Measurements from ENCODE around the gene CNTNAP2.

CNTNAP2 gene

GRCh38 chr7:148265896-148266295, 2149.3 kb downstream of the CNTNAP2 start:
- no peak overlapping the region for H3K27ac ChIP-seq (ENCODE audit: insufficient read depth, low read length, poor library complexity, severe bottlenecking)
- no peak overlapping the region for H3K4me3 ChIP-seq (ENCODE audit: insufficient read depth, low read depth, low read length, poor library complexity, severe bottlenecking)
- H3K9me3 ChIP-seq (ENCODE audit: control insufficient read depth, low read length) = no peaks in the 10 kb centered on the region
- H3K27me3 ChIP-seq (replicated peaks; ENCODE audit: control insufficient read depth, insufficient read depth, low read length, poor library complexity, severe bottlenecking) = no peaks in the 10 kb centered on the region
- DNase-seq = no peak
- H3K36me3 ChIP-seq (ENCODE audit: control insufficient read depth, insufficient read depth, low read length) = no peaks in the 10 kb centered on the region
- no peaks in the 10 kb centered on the region for H3K4me1 ChIP-seq (ENCODE audit: control insufficient read depth, insufficient read depth, low read length, poor library complexity, severe bottlenecking)

DNA sequence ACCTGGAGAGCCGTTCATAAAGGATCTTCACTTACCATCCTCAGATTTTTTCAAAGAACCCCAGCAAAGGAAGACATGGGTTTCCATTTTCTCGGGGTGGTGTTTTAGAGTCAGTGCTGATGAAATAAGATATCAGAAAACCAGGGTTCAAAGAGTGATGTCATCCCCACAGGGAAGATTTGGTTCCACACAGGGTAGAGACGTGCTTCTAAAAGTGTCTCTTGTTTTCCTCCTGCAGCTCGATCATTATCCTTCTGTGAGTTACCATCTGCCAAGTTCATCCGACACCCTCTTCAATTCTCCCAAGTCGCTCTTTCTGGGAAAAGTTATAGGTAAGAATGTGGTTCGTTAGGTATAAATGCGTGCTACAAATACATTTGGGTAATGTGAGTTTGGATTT, 2150.2 kb downstream of the CNTNAP2 start:
- Histone ChIP-seq H3K36me3 (ENCODE audit: control insufficient read depth, insufficient read depth, low read length) (no peaks in the 10 kb centered on the region), H3K27me3 (replicated peaks; ENCODE audit: control insufficient read depth, insufficient read depth, low read length, poor library complexity, severe bottlenecking) (no peaks in the 10 kb centered on the region), H3K4me1 (ENCODE audit: control insufficient read depth, insufficient read depth, low read length, poor library complexity, severe bottlenecking) (no peaks in the 10 kb centered on the region), H3K9me3 (ENCODE audit: control insufficient read depth, low read length) (no peaks in the 10 kb centered on the region), H3K27ac (ENCODE audit: insufficient read depth, low read length, poor library complexity, severe bottlenecking) (no peak overlapping the region), H3K4me3 (ENCODE audit: insufficient read depth, low read depth, low read length, poor library complexity, severe bottlenecking) (no peak overlapping the region)
- DNase-seq = no peak

DNA sequence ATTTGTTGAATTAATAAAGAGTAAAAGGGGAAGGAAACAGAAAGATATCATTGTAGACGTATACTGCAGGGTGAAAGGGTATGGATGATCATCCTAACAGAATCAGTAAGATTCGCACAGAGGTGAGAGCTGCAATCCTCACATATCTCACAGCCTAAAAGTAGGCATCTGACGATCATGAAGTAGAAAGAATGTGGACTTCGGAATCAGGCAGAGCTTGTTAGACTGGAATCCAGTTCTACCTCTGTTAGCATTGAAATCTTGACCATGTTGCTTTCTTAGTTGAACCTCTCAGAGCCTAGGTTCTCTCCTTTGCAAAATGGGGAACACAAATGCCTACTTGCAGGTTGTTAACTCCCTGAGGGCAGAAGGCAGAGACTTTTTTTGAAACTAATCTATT, 2154.0 kb downstream of the CNTNAP2 start:
- Histone ChIP-seq H3K4me3 (ENCODE audit: insufficient read depth, low read depth, low read length, poor library complexity, severe bottlenecking) (no peak overlapping the region), H3K27me3 (replicated peaks; ENCODE audit: control insufficient read depth, insufficient read depth, low read length, poor library complexity, severe bottlenecking) (peaks cover 5% of the 10 kb centered on the region), H3K9me3 (ENCODE audit: control insufficient read depth, low read length) (no peaks in the 10 kb centered on the region), H3K27ac (ENCODE audit: insufficient read depth, low read length, poor library complexity, severe bottlenecking) (no peak overlapping the region), H3K4me1 (ENCODE audit: control insufficient read depth, insufficient read depth, low read length, poor library complexity, severe bottlenecking) (no peaks in the 10 kb centered on the region), H3K36me3 (ENCODE audit: control insufficient read depth, insufficient read depth, low read length) (no peaks in the 10 kb centered on the region)
- DNase-seq = no peak

DNA sequence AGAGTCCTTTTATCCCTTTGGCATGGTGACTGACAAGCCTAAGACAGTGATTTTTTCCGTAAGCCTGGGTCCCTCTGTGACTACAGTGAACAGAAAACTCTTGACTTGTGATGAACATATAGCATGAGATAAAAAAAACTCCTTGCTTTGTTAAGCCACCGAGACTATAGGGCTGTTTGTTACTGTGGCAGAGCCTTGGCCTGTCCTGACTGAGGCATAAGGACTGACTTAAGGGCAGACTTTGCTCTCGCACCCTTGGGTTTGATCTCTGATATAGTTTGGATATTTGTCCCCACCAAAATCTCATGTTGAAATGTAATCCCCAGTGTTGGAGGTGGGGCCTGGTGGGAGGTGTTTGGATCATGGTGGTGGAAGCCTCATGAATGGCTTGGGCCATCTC, 2157.5 kb downstream of the CNTNAP2 start:
- Histone ChIP-seq H3K9me3 (ENCODE audit: control insufficient read depth, low read length) (no peaks in the 10 kb centered on the region), H3K36me3 (ENCODE audit: control insufficient read depth, insufficient read depth, low read length) (no peaks in the 10 kb centered on the region), H3K4me3 (ENCODE audit: insufficient read depth, low read depth, low read length, poor library complexity, severe bottlenecking) (no peak overlapping the region), H3K27me3 (replicated peaks; ENCODE audit: control insufficient read depth, insufficient read depth, low read length, poor library complexity, severe bottlenecking) (peaks cover 5% of the 10 kb centered on the region), H3K4me1 (ENCODE audit: control insufficient read depth, insufficient read depth, low read length, poor library complexity, severe bottlenecking) (no peaks in the 10 kb centered on the region), H3K27ac (ENCODE audit: insufficient read depth, low read length, poor library complexity, severe bottlenecking) (no peak overlapping the region)
- DNase-seq = no peak

GRCh38 chr7:148275359-148275890, 2158.8 kb downstream of the CNTNAP2 start:
- no peaks in the 10 kb centered on the region for H3K9me3 ChIP-seq (ENCODE audit: control insufficient read depth, low read length)
- no peaks in the 10 kb centered on the region for H3K36me3 ChIP-seq (ENCODE audit: control insufficient read depth, insufficient read depth, low read length)
- H3K27ac ChIP-seq (ENCODE audit: insufficient read depth, low read length, poor library complexity, severe bottlenecking) = no peak overlapping the region
- H3K27me3 ChIP-seq (replicated peaks; ENCODE audit: control insufficient read depth, insufficient read depth, low read length, poor library complexity, severe bottlenecking) = peaks cover 5% of the 10 kb centered on the region
- no peak for DNase-seq
- H3K4me1 ChIP-seq (ENCODE audit: control insufficient read depth, insufficient read depth, low read length, poor library complexity, severe bottlenecking) = no peaks in the 10 kb centered on the region
- no peak overlapping the region for H3K4me3 ChIP-seq (ENCODE audit: insufficient read depth, low read depth, low read length, poor library complexity, severe bottlenecking)

DNA sequence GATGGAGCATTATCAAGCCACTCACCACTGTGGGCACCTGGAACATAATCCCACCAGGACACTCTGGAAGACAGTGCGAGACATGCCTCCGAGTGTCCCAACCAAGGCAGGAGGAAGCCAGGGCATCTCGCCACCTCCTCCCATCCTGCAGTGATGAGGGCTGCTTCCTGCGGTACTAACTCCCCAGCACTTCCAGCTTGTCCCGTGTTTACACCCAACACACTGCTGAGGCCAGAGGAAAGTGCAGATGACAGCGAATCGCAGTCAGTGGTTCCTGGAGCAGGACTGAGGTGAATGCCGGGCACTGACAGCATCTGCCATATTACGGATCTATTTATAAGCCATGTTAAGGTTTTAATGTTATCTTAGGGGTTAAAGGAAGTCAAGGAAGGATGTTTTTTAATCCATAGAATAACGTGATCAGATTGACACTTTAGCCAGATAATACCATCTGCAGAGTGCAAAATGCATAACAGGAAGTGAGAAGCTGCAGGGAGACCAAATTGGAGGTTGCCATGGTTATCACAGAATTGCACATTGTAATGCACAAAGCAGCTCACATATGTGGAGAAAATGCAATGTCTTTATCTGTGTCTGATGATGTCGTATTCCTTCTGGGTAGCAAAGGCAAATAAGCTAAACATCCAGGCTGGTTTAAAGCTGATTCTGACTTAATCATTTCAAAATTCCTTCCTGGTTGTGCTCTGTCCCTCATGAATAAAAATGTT, 2159.9 kb downstream of the CNTNAP2 start:
- Histone ChIP-seq H3K27ac (ENCODE audit: insufficient read depth, low read length, poor library complexity, severe bottlenecking) (no peak overlapping the region), H3K4me3 (ENCODE audit: insufficient read depth, low read depth, low read length, poor library complexity, severe bottlenecking) (no peak overlapping the region), H3K36me3 (ENCODE audit: control insufficient read depth, insufficient read depth, low read length) (no peaks in the 10 kb centered on the region), H3K4me1 (ENCODE audit: control insufficient read depth, insufficient read depth, low read length, poor library complexity, severe bottlenecking) (no peaks in the 10 kb centered on the region), H3K9me3 (ENCODE audit: control insufficient read depth, low read length) (no peaks in the 10 kb centered on the region), H3K27me3 (replicated peaks; ENCODE audit: control insufficient read depth, insufficient read depth, low read length, poor library complexity, severe bottlenecking) (peaks cover 5% of the 10 kb centered on the region)
- no peak for DNase-seq

DNA sequence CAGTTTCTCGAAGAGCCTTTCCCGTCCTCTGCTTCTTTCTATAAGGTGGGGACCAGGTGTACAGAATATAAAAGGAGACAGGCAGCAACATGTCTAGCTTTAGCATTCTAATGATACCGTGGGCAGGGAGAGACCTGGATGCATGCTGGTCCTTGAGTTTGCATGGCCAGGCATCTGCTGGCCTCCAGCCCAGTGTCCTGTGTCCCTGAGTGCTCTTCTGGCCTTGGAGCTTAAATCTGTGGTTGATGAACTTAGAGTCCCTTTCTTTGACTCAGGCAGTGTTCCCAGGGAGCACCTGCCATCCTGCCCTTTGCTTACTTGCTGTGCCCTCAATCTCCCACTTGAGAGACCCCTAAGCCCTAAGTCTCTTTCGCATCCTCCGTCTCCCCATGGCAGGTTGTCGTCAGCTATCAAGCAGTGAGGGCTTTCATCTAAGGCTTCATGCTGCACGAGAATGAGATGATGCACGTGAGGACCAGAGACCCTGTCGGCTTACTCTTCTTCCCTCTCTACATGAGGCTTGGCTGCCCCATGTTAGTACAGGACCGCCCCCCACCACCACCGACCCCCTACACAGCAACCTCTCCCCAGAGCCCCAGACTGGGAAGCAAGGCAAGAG, 2160.6 kb downstream of the CNTNAP2 start:
- H3K4me1 ChIP-seq (ENCODE audit: control insufficient read depth, insufficient read depth, low read length, poor library complexity, severe bottlenecking) = no peaks in the 10 kb centered on the region
- H3K27ac ChIP-seq (ENCODE audit: insufficient read depth, low read length, poor library complexity, severe bottlenecking) = no peak overlapping the region
- H3K4me3 ChIP-seq (ENCODE audit: insufficient read depth, low read depth, low read length, poor library complexity, severe bottlenecking) = no peak overlapping the region
- no peaks in the 10 kb centered on the region for H3K36me3 ChIP-seq (ENCODE audit: control insufficient read depth, insufficient read depth, low read length)
- no peak for DNase-seq
- H3K9me3 ChIP-seq (ENCODE audit: control insufficient read depth, low read length) = no peaks in the 10 kb centered on the region
- H3K27me3 ChIP-seq (replicated peaks; ENCODE audit: control insufficient read depth, insufficient read depth, low read length, poor library complexity, severe bottlenecking) = peaks cover 5% of the 10 kb centered on the region

- Histone ChIP-seq H3K27me3 (replicated peaks; ENCODE audit: control insufficient read depth, insufficient read depth, low read length, poor library complexity, severe bottlenecking) (no peaks in the 10 kb centered on the region), H3K9me3 (ENCODE audit: control insufficient read depth, low read length) (no peaks in the 10 kb centered on the region), H3K4me1 (ENCODE audit: control insufficient read depth, insufficient read depth, low read length, poor library complexity, severe bottlenecking) (no peaks in the 10 kb centered on the region), H3K36me3 (ENCODE audit: control insufficient read depth, insufficient read depth, low read length) (no peaks in the 10 kb centered on the region), H3K27ac (ENCODE audit: insufficient read depth, low read length, poor library complexity, severe bottlenecking) (no peak overlapping the region), H3K4me3 (ENCODE audit: insufficient read depth, low read depth, low read length, poor library complexity, severe bottlenecking) (no peak overlapping the region)
- DNase-seq = no peak
Observed at GRCh38 chr7:148286150-148286549, 2169.5 kb downstream of the CNTNAP2 start.

DNA sequence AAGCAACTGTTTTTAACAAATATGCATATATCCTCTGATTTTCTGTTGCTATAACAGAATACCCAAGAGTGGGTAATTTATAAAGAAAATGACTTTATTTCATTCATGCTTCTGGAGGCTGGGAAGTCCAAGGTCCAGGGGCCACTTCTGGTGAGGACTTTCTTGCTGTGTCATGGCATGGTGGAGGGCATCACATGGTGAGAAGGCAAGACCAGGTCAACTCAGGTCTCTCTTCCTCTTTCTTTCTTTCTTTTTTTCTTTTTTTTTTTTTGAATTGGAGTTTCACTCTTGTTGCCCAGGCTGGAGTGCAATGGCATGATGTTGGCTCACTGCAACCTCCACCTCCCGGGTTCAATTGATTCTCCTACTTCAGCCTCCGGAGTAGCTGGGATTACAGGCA, 2170.9 kb downstream of the CNTNAP2 start:
- Histone ChIP-seq H3K9me3 (ENCODE audit: control insufficient read depth, low read length) (no peaks in the 10 kb centered on the region), H3K4me1 (ENCODE audit: control insufficient read depth, insufficient read depth, low read length, poor library complexity, severe bottlenecking) (no peaks in the 10 kb centered on the region), H3K27ac (ENCODE audit: insufficient read depth, low read length, poor library complexity, severe bottlenecking) (no peak overlapping the region), H3K36me3 (ENCODE audit: control insufficient read depth, insufficient read depth, low read length) (no peaks in the 10 kb centered on the region), H3K4me3 (ENCODE audit: insufficient read depth, low read depth, low read length, poor library complexity, severe bottlenecking) (no peak overlapping the region), H3K27me3 (replicated peaks; ENCODE audit: control insufficient read depth, insufficient read depth, low read length, poor library complexity, severe bottlenecking) (no peaks in the 10 kb centered on the region)
- DNase-seq = no peak

GRCh38 chr7:148288592-148289151, 2172.1 kb downstream of the CNTNAP2 start:
- DNase-seq = no peak
- Histone ChIP-seq H3K4me3 (ENCODE audit: insufficient read depth, low read depth, low read length, poor library complexity, severe bottlenecking) (no peak overlapping the region), H3K27ac (ENCODE audit: insufficient read depth, low read length, poor library complexity, severe bottlenecking) (no peak overlapping the region), H3K36me3 (ENCODE audit: control insufficient read depth, insufficient read depth, low read length) (no peaks in the 10 kb centered on the region), H3K4me1 (ENCODE audit: control insufficient read depth, insufficient read depth, low read length, poor library complexity, severe bottlenecking) (no peaks in the 10 kb centered on the region), H3K9me3 (ENCODE audit: control insufficient read depth, low read length) (no peaks in the 10 kb centered on the region), H3K27me3 (replicated peaks; ENCODE audit: control insufficient read depth, insufficient read depth, low read length, poor library complexity, severe bottlenecking) (no peaks in the 10 kb centered on the region)
